Uterus (tissue), 2 donors: ENCODE data around the gene PLCB3.

Source experiments
- POLR2A ChIP-seq, 2 donors: fragments of 450-650 bp; IDR thresholded peaks; one replicate each; pipeline ENCODE4 v1.6.1; 2016; ENCODE audit warnings: antibody characterized with exemption in 2 of 2, mild to moderate bottlenecking in 1 of 2, moderate library complexity in 1 of 2
- TF ChIP-seq, protein P1 (sequence below), 4 experiments: fragments of 200-600 bp in 2 of 4; fragments of 450-650 bp in 2 of 4; sonication (generic) in 2 of 4; IDR thresholded peaks; one replicate each; pipeline ENCODE4 v1.5.1; 2016 to 2019; ENCODE audit warnings: antibody characterized with exemption in 4 of 4, mild to moderate bottlenecking in 2 of 4, moderate library complexity in 1 of 4

DNA sequence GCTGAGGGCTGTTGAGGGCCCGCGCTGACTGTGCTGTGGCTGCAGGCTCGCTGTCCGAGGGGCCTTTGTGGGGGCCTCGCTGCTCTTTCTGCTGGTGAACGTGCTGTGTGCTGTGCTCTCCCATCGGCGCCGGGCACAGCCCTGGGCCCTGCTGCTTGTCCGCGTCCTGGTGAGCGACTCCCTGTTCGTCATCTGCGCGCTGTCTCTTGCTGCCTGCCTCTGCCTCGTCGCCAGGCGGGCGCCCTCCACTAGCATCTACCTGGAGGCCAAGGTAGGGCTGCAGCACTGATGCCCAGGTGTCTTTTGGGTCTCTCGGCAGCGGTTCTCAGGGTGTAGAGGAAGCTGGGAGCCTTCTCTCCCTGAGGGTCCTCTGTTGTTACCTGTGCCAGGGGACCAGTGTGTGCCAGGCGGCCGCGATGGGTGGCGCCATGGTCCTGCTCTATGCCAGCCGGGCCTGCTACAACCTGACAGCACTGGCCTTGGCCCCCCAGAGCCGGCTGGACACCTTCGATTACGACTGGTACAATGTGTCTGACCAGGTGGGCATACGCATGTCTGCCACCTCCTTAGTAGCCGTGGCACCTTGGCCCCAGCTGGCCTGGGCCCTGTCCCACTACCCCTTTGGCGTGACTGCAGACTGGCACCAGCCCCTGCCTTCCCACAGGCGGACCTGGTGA, 36.5 kb downstream of the PLCB3 start:
- TF ChIP-seq, protein P1, sequence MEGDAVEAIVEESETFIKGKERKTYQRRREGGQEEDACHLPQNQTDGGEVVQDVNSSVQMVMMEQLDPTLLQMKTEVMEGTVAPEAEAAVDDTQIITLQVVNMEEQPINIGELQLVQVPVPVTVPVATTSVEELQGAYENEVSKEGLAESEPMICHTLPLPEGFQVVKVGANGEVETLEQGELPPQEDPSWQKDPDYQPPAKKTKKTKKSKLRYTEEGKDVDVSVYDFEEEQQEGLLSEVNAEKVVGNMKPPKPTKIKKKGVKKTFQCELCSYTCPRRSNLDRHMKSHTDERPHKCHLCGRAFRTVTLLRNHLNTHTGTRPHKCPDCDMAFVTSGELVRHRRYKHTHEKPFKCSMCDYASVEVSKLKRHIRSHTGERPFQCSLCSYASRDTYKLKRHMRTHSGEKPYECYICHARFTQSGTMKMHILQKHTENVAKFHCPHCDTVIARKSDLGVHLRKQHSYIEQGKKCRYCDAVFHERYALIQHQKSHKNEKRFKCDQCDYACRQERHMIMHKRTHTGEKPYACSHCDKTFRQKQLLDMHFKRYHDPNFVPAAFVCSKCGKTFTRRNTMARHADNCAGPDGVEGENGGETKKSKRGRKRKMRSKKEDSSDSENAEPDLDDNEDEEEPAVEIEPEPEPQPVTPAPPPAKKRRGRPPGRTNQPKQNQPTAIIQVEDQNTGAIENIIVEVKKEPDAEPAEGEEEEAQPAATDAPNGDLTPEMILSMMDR (IDR thresholded peaks at IDR 0.05): no peak
- TF ChIP-seq POLR2A (IDR thresholded peaks at IDR 0.05): no peak
